ENCODE results near the gene CRAT.
A peak's percentile ranks its signal among the peaks of the same experiment; 100 is the strongest.

Gene CRAT

DNA sequence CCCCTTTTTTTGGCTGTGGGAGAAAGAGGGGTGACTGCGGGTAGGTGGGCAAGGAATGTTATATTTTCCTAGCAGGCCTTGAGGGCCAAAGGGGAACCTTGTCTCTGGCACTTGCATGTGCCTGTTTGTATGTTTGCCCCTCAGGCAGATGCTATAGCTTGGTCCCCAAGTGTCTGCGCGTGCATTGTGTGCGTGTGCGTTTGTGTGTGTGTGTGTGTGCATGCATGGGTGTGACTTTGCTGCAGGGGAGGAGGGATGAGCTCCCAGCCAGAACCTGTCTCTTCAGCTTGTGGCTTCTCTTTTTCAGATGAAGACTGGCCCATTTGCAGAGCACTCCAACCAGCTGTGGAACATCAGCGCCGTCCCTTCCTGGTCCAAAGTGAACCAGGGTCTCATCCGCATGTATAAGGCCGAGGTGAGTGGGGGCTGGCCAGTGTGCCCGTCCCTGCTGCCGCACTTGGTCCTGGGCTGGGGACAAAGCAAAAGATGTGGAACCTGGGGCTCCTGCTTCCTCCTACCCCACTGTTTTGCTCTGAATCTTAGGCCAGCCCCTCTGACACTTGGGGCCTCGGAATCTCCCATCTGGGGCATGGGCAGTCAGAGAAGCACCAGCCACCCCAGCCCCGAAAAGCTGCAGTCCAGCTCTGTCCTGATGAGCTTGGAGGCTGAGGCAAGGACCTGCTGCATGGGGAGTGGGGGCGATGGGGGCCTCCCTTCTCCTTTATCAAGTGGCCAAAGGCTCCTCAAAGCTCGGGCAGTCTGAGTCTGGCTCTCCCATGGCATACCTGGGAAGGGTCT is 31.7 kb upstream of the CRAT start:
- TF ChIP-seq, protein P1, sequence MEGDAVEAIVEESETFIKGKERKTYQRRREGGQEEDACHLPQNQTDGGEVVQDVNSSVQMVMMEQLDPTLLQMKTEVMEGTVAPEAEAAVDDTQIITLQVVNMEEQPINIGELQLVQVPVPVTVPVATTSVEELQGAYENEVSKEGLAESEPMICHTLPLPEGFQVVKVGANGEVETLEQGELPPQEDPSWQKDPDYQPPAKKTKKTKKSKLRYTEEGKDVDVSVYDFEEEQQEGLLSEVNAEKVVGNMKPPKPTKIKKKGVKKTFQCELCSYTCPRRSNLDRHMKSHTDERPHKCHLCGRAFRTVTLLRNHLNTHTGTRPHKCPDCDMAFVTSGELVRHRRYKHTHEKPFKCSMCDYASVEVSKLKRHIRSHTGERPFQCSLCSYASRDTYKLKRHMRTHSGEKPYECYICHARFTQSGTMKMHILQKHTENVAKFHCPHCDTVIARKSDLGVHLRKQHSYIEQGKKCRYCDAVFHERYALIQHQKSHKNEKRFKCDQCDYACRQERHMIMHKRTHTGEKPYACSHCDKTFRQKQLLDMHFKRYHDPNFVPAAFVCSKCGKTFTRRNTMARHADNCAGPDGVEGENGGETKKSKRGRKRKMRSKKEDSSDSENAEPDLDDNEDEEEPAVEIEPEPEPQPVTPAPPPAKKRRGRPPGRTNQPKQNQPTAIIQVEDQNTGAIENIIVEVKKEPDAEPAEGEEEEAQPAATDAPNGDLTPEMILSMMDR (IDR thresholded peaks at IDR 0.05; ENCODE audit: control insufficient read depth, extremely low read depth, insufficient read depth) = no peak
- no peak overlapping the region for H3K4me3 ChIP-seq (ENCODE audit: low read depth, low read length)

DNA sequence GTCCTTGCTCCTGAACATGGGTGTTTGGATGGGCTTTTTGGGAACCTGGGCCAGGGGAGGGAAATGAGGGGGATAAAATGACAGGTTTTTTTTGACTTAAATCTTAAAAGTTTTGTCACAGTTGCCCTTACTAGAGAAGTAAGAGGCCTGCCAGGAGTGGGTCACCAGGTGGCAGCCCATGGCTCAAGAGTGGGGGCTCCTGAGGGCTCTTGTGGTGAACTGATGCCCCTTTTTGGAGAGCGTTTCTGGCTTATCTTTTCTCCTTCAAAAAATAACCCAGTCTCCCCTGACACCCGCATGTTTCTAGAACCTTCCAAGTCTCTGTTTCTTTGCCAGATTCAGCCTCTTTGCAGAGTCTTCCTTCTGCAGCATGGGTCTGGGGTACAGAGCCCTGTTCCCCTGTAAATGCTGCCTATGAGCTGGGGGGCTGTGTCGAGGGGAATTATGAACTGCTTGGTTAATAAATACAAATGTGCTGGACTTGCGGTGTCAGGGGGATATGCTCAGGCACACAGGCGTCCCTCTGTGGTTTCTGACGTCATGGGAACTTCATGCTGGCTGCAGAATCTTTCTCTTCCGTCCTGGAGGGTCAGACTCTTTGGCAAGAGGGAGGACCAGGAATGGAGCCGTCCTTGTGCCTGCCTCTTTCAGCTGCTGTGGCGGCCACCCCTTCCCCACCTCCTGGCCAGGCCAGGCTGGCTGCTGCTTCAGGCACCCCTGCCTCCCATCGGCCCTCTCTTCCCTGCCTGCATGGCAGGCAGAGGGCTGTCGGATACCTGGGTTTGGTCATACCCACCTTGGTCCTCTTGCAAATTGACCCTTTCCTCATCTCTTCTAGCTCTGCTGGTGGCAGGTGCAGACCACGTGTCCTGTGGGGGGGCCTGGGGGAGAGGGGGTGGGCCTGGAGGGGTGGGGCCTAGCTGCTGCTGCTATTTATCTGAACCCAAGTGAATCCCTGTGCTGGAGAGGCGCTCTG is 30.8 kb upstream of the CRAT start:
- DNase-seq (ENCODE audit: low read depth) = no peak
- H3K4me3 ChIP-seq (ENCODE audit: low read depth, low read length) = peak overlapping the region; percentile 87

More for the DNA sequence above, 31.7 kb upstream of the CRAT start:
- no peak for DNase-seq (ENCODE audit: low read depth)

DNA sequence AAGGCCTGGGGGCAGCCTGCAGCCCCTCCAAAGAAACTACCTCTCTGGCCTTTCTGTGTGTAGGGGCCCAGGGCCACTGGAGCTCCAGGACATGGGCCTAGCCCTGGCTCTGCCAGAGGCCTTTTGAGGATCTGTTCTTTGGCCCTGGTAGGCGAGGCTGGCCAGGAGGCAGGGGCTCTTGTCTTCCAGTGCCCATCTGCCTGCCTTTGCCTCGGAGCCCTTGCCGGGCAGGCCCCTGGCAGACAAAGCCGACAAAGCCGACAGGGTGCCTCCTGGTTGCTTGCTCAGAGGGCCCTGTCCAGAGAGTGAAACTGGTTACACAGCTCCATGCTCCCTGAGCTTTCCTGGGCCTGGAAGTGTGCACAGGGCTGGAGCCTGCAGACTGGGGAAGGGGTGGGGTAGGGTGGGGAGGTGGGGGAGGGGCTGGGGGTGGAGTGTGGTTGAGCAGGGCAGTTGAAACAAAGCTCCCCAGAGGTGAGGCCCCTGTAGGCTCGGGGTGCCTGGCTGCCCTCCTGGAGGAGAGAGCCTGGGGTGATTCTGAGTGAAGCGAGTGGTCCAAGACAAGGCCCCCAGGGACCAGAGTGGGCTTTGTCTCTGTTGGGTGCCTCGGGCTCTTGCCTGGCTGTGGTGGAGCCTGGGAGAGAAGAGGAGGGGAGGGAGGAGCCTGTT is 29.9 kb upstream of the CRAT start:
- DNase-seq (ENCODE audit: low read depth) = no peak
- H3K4me3 ChIP-seq (ENCODE audit: low read depth, low read length) = peak overlapping the region; percentile 87
- TF ChIP-seq, protein P1 (IDR thresholded peaks at IDR 0.05; ENCODE audit: control insufficient read depth, extremely low read depth, insufficient read depth) = no peak

More for the DNA sequence above, 30.8 kb upstream of the CRAT start:
- TF ChIP-seq, protein P1 (IDR thresholded peaks at IDR 0.05; ENCODE audit: control insufficient read depth, extremely low read depth, insufficient read depth) = no peak

DNA sequence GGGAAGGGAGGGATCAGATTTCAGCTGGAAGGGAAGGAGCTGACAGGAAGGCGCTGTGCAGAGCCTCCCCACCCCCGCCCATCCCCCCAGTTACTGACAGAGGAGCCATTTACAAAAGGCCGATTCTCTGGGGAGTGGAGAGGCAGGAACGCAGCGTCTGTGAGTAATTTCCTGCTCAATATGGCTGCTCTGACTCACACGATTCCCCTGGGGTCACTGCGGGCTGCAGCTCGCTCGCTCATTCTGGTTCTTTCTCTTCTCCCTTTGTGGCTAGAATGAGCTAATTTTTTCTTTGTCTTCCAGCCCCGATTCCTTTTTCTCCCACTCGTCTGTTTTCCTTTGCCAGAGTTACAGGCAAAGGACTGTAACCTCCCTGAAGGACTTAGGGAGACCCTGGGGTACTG is 29.4 kb upstream of the CRAT start:
- H3K4me3 ChIP-seq (ENCODE audit: low read depth, low read length) = peak overlapping the region; percentile 87
- TF ChIP-seq, protein P1 (IDR thresholded peaks at IDR 0.05; ENCODE audit: control insufficient read depth, extremely low read depth, insufficient read depth) = no peak
- DNase-seq (ENCODE audit: low read depth) = peak; percentile 83

DNA sequence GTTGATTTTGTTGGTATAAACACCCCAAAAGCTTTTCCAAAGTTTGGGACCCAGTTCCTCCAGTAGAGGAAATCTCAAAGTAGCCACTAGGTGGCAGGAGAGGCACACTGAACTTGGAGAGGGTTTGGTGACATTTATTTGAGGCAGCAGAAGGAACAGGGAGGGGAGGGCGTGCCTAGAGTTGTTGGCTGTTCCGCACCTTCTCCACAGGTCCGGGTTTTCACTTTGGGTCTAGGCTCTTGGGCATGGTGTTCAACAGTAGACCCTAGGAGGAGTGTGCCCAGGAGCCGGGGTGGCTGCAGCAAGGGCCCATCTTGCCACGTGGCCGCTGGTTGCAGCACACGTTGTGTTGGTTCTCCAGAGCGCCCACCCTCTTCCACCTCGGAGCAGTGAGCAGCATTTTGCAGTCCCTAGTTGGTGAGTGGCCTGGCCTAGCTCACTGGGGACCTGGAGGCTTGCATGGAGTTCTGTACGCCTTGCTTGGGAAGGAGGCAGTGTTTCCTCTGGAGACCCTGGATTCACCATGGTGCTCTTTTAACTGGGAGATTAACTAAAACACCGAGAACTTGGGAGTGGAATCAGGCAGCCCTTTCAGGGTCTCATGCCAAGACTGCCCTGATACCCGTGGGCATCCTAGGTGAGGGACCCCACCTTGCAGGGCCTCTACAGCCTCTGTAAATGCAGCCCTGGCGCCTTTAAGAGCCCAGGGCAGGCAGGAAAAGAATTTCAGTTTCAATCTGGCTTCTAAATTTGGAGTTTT is 28.8 kb upstream of the CRAT start:
- TF ChIP-seq, protein P1 (IDR thresholded peaks at IDR 0.05; ENCODE audit: control insufficient read depth, extremely low read depth, insufficient read depth) = peak; percentile 91
- peak overlapping the region; percentile 87 for H3K4me3 ChIP-seq (ENCODE audit: low read depth, low read length)
- DNase-seq (ENCODE audit: low read depth) = peak; percentile 72

Data from LNCaP clone FGC (cell line).